SK-N-MC (cell line): ENCODE data around the gene GCG.

Source experiments
- EZH2 ChIP-seq: fragments of 200-600 bp; sonication (generic); IDR thresholded peaks from one replicate; pipeline ENCODE4 v1.6.1; 2017; ENCODE audit warnings: antibody characterized with exemption
- POLR2AphosphoS5 ChIP-seq: IDR thresholded peaks from 2 replicates; pipeline ENCODE4 v1.6.1; 2012; ENCODE audit warnings: mild to moderate bottlenecking, low read depth, low read length, borderline replicate concordance

DNA sequence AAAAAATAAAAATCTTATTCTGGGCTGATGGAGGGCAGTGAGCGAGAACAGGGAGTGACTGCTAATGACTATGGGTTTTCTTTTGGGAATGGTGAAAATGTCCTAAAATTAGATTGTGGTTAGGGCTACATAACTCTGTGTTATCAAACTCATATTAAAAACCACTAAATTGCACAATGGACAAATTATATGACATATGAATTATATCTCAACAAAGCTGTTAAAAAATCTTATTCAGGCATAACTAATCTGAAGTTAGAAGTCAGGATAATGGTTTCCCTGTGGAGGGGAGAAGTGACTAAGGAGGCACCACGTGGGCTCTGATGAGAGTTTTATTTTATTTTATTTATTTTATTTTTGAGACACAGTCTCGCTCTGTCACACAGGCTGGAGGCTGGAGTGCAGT, 45.9 kb downstream of the GCG start:
- TF ChIP-seq POLR2AphosphoS5: peak; percentile 35; the same call in 1 of the 2 replicates
- TF ChIP-seq EZH2: no peak
